Sigmoid colon (tissue), 7 donors: Measurements from ENCODE around the gene LRRC45. TPM values are rescaled to one million over a fixed set of nuclear protein-coding genes. Genes with fewer than 3 reads are reported as not detected.

Source experiments
- DNase-seq: peaks from one replicate; pipeline ENCODE4 v3.0.0-alpha.2; 2019
- H3K27ac ChIP-seq, 4 donors: fragments of 200-600 bp; sonication (generic); one replicate each; pipeline ENCODE4 v1.5.1; 2016 to 2019; ENCODE audit warnings: mild to moderate bottlenecking in 1 of 4
- H3K27me3 ChIP-seq, 3 donors: fragments of 200-600 bp; sonication (generic); one replicate each; pipeline ENCODE4 v1.5.1; 2019; ENCODE audit warnings: mild to moderate bottlenecking in 1 of 3
- H3K36me3 ChIP-seq, 4 donors: fragments of 200-600 bp; sonication (generic); one replicate each; pipeline ENCODE4 v1.5.1; 2016 to 2019
- H3K4me1 ChIP-seq, 4 donors: fragments of 200-600 bp; sonication (generic); one replicate each; pipeline ENCODE4 v1.5.1; 2017 to 2019
- H3K4me3 ChIP-seq, 4 donors: fragments of 200-600 bp; sonication (generic); one replicate each; pipeline ENCODE4 v1.5.1; 2017 to 2019; ENCODE audit warnings: mild to moderate bottlenecking in 2 of 4, moderate library complexity in 1 of 4
- H3K9me3 ChIP-seq, 4 donors: fragments of 200-600 bp in 3 of 4; sonication (generic) in 3 of 4; one replicate each; pipeline versions ENCODE4 v1.5.1 to v1.6.1; 2013 to 2019
- CTCF ChIP-seq, 4 experiments: fragments of 450-650 bp in 3 of 4; fragments of 200-600 bp in 1 of 4; IDR thresholded peaks; one replicate each; pipeline ENCODE4 v1.5.1; 2016 to 2019; ENCODE audit warnings: antibody characterized with exemption in 4 of 4, mild to moderate bottlenecking in 3 of 4, moderate library complexity in 2 of 4
- EP300 ChIP-seq, 4 donors: sonication (generic); formaldehyde crosslinking; IDR thresholded peaks; one replicate each; pipeline ENCODE4 v1.6.1; 2017; ENCODE audit warnings: antibody characterized with exemption in 4 of 4
- POLR2A ChIP-seq, 2 donors: fragments of 450-650 bp; IDR thresholded peaks; one replicate each; pipeline ENCODE4 v1.6.1; 2016; ENCODE audit warnings: antibody characterized with exemption in 2 of 2, mild to moderate bottlenecking in 2 of 2, moderate library complexity in 2 of 2
- POLR2AphosphoS5 ChIP-seq, 4 donors: sonication (generic); formaldehyde crosslinking; IDR thresholded peaks; one replicate each; pipeline ENCODE4 v1.6.1; 2017; ENCODE audit warnings: antibody characterized with exemption in 4 of 4
- WGBS, 2 donors: extraction: QIAGEN DNeasy Blood & Tissue Kit; methylation state at CpG; one replicate each; pipeline ENCODE4 v1.1.7; 2013; 5-methylcytosine and 5-hydroxymethylcytosine counted together
- intact Hi-C: fragments of 100-400 bp; cut with DNase I; formaldehyde crosslinking; loops from one replicate; pipeline ENCODE4 v1.15.1; 2023
- polyA plus RNA-seq, 3 donors: library from polyadenylated mRNA; stranded (reverse); fragments of 200-250 nt; gene quantifications; one replicate each; pipeline ENCODE4 v1.2.3, GENCODE V29; 2013
- total RNA-seq, 4 donors: library from RNA; depleted of rRNA; stranded (reverse); fragments of >200 nt; gene quantifications; one replicate each; pipeline ENCODE4 v1.1.0, GENCODE V29; 2016
- donor health status: healthy with polysubstance abuse.
- donor health status: Bipolar disorder and iron deficiency.
- donor health status: healthy.

LRRC45 gene
- total and polyA plus RNA-seq, 7 donors, result 5.3 to 28.6 (median 6.7) TPM

- H3K36me3 ChIP-seq, result peaks cover 40 to 100% (median 51%) of the 10 kb centered on the region in 4 donors
- H3K9me3 ChIP-seq, result no peaks in the 10 kb centered on the region
- no peaks in the 10 kb centered on the region for H3K27me3 ChIP-seq
- H3K4me3 ChIP-seq, result no peak overlapping the region
- no peak overlapping the region for H3K27ac ChIP-seq
- no peak for DNase-seq
- TF ChIP-seq EP300 (IDR thresholded peaks at IDR 0.05), result no peak
- TF ChIP-seq CTCF (IDR thresholded peaks at IDR 0.05), result no peak
- no peak for TF ChIP-seq POLR2AphosphoS5 (IDR thresholded peaks at IDR 0.05)
- TF ChIP-seq POLR2A (IDR thresholded peaks at IDR 0.05), result no peak
- WGBS, 2 donors, result 80 to 84% methylated on average over 17 of the region's 17 CpGs
- H3K4me1 ChIP-seq, result peaks cover 0 to 9% (median 5%) of the 10 kb centered on the region in 4 donors
- intact Hi-C loops, result no loop called here
These were observed 35.2 kb downstream of the LRRC45 start for GRCh38 chr17:82058230-82058854.

GRCh38 chr17:82058855-82059249, 35.7 kb downstream of the LRRC45 start:
- no peak overlapping the region for H3K27ac ChIP-seq
- no peak for DNase-seq
- peaks cover 40 to 100% (median 51%) of the 10 kb centered on the region in 4 donors for H3K36me3 ChIP-seq
- H3K27me3 ChIP-seq, result no peaks in the 10 kb centered on the region
- peaks cover 0 to 9% (median 3%) of the 10 kb centered on the region in 4 donors for H3K4me1 ChIP-seq
- no peak for TF ChIP-seq POLR2A (IDR thresholded peaks at IDR 0.05)
- TF ChIP-seq CTCF (IDR thresholded peaks at IDR 0.05), result no peak
- TF ChIP-seq EP300 (IDR thresholded peaks at IDR 0.05), result no peak
- no peak for TF ChIP-seq POLR2AphosphoS5 (IDR thresholded peaks at IDR 0.05)
- intact Hi-C loops, result no loop called here
- H3K9me3 ChIP-seq, result no peaks in the 10 kb centered on the region
- H3K4me3 ChIP-seq, result no peak overlapping the region
- WGBS, 2 donors, result 86 to 92% methylated on average over 10 of the region's 10 CpGs

GRCh38 chr17:82059272-82060000, 36.3 kb downstream of the LRRC45 start:
- H3K9me3 ChIP-seq, result no peaks in the 10 kb centered on the region
- intact Hi-C loops, result no loop called here
- H3K36me3 ChIP-seq, result peaks cover 40 to 96% (median 48%) of the 10 kb centered on the region in 4 donors
- H3K4me3 ChIP-seq, result no peak overlapping the region
- no peak for TF ChIP-seq POLR2AphosphoS5 (IDR thresholded peaks at IDR 0.05)
- TF ChIP-seq CTCF (IDR thresholded peaks at IDR 0.05), result no peak
- no peak for TF ChIP-seq POLR2A (IDR thresholded peaks at IDR 0.05)
- TF ChIP-seq EP300 (IDR thresholded peaks at IDR 0.05), result no peak
- DNase-seq, result no peak
- H3K27ac ChIP-seq, result no peak overlapping the region
- H3K27me3 ChIP-seq, result no peaks in the 10 kb centered on the region
- WGBS, 2 donors, result 82 to 86% methylated on average over 19 of the region's 19 CpGs
- H3K4me1 ChIP-seq, result peaks cover 0 to 12% (median 9%) of the 10 kb centered on the region in 4 donors

- Histone ChIP-seq H3K36me3 (peaks cover 34 to 91% (median 43%) of the 10 kb centered on the region in 4 donors), H3K4me1 (peaks cover 0 to 17% (median 14%) of the 10 kb centered on the region in 4 donors), H3K27me3 (no peaks in the 10 kb centered on the region), H3K27ac (no peak overlapping the region), H3K9me3 (no peaks in the 10 kb centered on the region), H3K4me3 (no peak overlapping the region)
- DNase-seq, result no peak
- WGBS, 2 donors, result 87 to 90% methylated on average over 16 of the region's 16 CpGs
- TF ChIP-seq POLR2AphosphoS5 (IDR thresholded peaks at IDR 0.05), result no peak
- no peak for TF ChIP-seq EP300 (IDR thresholded peaks at IDR 0.05)
- no peak for TF ChIP-seq POLR2A (IDR thresholded peaks at IDR 0.05)
- TF ChIP-seq CTCF (IDR thresholded peaks at IDR 0.05), result no peak
- intact Hi-C loops, result no loop called here
These were observed 36.9 kb downstream of the LRRC45 start for GRCh38 chr17:82060001-82060380.
